K562 (cell line): ENCODE results near the gene CEP350. TPM values are rescaled to one million over a fixed set of nuclear protein-coding genes. Genes with fewer than 3 reads are reported as not detected.

ENCODE experiments used
- ARID3B ChIP-seq: fragments of 250-450 bp; sonication (Bioruptor Pico); IDR thresholded peaks from 2 replicates; pipeline ENCODE4 v1.4.0; 2020; ENCODE audit warnings: borderline replicate concordance
- BHLHE40 ChIP-seq: IDR thresholded peaks from 2 replicates; pipeline ENCODE4 v1.6.1; 2011; ENCODE audit warnings: low read length, improper control_type of control experiment
- BRF1 ChIP-seq: IDR thresholded peaks from 3 replicates; pipeline ENCODE4 v1.6.1; 2011; ENCODE audit warnings: borderline replicate concordance, mild to moderate bottlenecking; ENCODE audit not compliant: insufficient read length; ENCODE audit errors: extremely low read depth
- CBFA2T3 ChIP-seq: fragments of 450-650 bp; IDR thresholded peaks from 2 replicates; pipeline ENCODE4 v1.6.1; 2017
- CBX5 ChIP-seq: IDR thresholded peaks from 2 replicates; pipeline ENCODE4 v1.6.1; 2014; ENCODE audit warnings: low read depth, borderline replicate concordance
- ETS1 ChIP-seq: conservative IDR thresholded peaks from 2 replicates; pipeline ENCODE4 v1.6.1; 2011; ENCODE audit warnings: low read depth, mild to moderate bottlenecking, low read length; ENCODE audit not compliant: control insufficient read depth
- HEY1 ChIP-seq: fragments of 250-450 bp; sonication (Bioruptor Pico); IDR thresholded peaks from 2 replicates; pipeline ENCODE4 v1.5.0; 2020; ENCODE audit warnings: mild to moderate bottlenecking, moderate library complexity, borderline replicate concordance
- HNRNPH1 ChIP-seq: fragments of 200-400 bp; formaldehyde crosslinking; optimal IDR thresholded peaks from 2 replicates; pipeline ENCODE3; 2017; ENCODE audit warnings: low read depth, mild to moderate bottlenecking, low read length, moderate library complexity
- KLF1 ChIP-seq: fragments of 450-650 bp; IDR thresholded peaks from 2 replicates; pipeline ENCODE4 v1.6.1; 2016; ENCODE audit warnings: missing genetic modification characterization, missing compliant biosample characterization
- MCM5 ChIP-seq: fragments of 450-650 bp; IDR thresholded peaks from 2 replicates; pipeline ENCODE4 v1.6.1; 2016; ENCODE audit warnings: low read depth
- MEF2D ChIP-seq: conservative IDR thresholded peaks from 2 replicates; pipeline ENCODE4 v1.6.1; 2016; ENCODE audit warnings: low read depth, missing genetic modification characterization, missing compliant biosample characterization
- MTA2 ChIP-seq: fragments of 450-650 bp; IDR thresholded peaks from 2 replicates; pipeline ENCODE4 v1.6.1; 2016; ENCODE audit warnings: low read depth
- MXI1 ChIP-seq: IDR thresholded peaks from 2 replicates; pipeline ENCODE4 v1.6.1; 2011; ENCODE audit warnings: low read depth, mild to moderate bottlenecking, improper control_type of control experiment, low read length
- NEUROD1 ChIP-seq: fragments of 150-350 bp; IDR thresholded peaks from 2 replicates; pipeline ENCODE4 v1.6.1; 2014; ENCODE audit warnings: borderline replicate concordance, low read length, low read depth; ENCODE audit not compliant: partially characterized antibody
- RCOR1 ChIP-seq, 2 experiments: IDR thresholded peaks; 2 replicates each; pipeline ENCODE4 v1.6.1; 2012; ENCODE audit warnings: low read depth in 2 of 2, low read length in 2 of 2, borderline replicate concordance in 1 of 2, improper control_type of control experiment in 1 of 2
- RFX7 ChIP-seq: fragments of 250-450 bp; sonication (Bioruptor Pico); IDR thresholded peaks from 2 replicates; pipeline ENCODE4 v1.5.1; 2021; ENCODE audit warnings: mild to moderate bottlenecking
- SAP30 ChIP-seq: fragments of 200-600 bp; sonication (generic); IDR thresholded peaks from 2 replicates; pipeline ENCODE4 v1.6.1; 2012; ENCODE audit warnings: borderline replicate concordance, low read depth, mild to moderate bottlenecking, moderate library complexity, low read length, control low read depth, inconsistent platforms; ENCODE audit not compliant: insufficient read depth, poor library complexity, severe bottlenecking
- SMAD4 ChIP-seq: fragments of 250-450 bp; sonication (Bioruptor Pico); conservative IDR thresholded peaks from 2 replicates; pipeline ENCODE4 v1.8.0; 2021; ENCODE audit warnings: inconsistent platforms, mild to moderate bottlenecking, moderate library complexity
- SOX6 ChIP-seq: fragments of 450-650 bp; IDR thresholded peaks from 2 replicates; pipeline ENCODE4 v1.6.1; 2014; ENCODE audit warnings: mild to moderate bottlenecking
- SRSF7 ChIP-seq: fragments of 200-400 bp; formaldehyde crosslinking; optimal IDR thresholded peaks from 2 replicates; pipeline ENCODE3; 2017; ENCODE audit warnings: mild to moderate bottlenecking, low read depth, low read length
- TAF15 ChIP-seq: fragments of 200-400 bp; formaldehyde crosslinking; IDR thresholded peaks from 2 replicates; pipeline ENCODE4 v1.6.1; 2017; ENCODE audit warnings: mild to moderate bottlenecking, low read depth, low read length, moderate library complexity
- USF1 ChIP-seq: sonication (generic); formaldehyde crosslinking; IDR thresholded peaks from 2 replicates; pipeline ENCODE4 v1.9.0; 2022; ENCODE audit warnings: mild to moderate bottlenecking, missing genetic modification reagents
- ZBTB1 ChIP-seq: sonication (generic); formaldehyde crosslinking; IDR thresholded peaks from 2 replicates; pipeline ENCODE4 v1.8.1; 2023; ENCODE audit warnings: missing genetic modification reagents, low read depth, mild to moderate bottlenecking, borderline replicate concordance
- ZNF511 ChIP-seq: sonication (generic); formaldehyde crosslinking; IDR thresholded peaks from 2 replicates; pipeline ENCODE4 v1.8.0; 2022; ENCODE audit warnings: mild to moderate bottlenecking, missing genetic modification reagents
- polyA plus RNA-seq, 8 experiments: library from polyadenylated mRNA; depleted of rRNA in 4 of 8; stranded (reverse) in 5 of 8; unstranded in 3 of 8; fragments of >200 nt; fragmentation: Nextera tagmentation in 2 of 8; fragmentation: Illumina TruSeq in 1 of 8; extraction: Ambion mirVana in 2 of 8; extraction: Trizol in 1 of 8; gene quantifications; 2 replicates each; pipeline versions ENCODE4 v1.2.1 to v1.2.3, GENCODE V29; 2011 to 2014; ENCODE audit warnings: inconsistent platforms in 1 of 8, missing spikeins in 1 of 8
- total RNA-seq, 7 experiments: library from RNA; depleted of rRNA in 6 of 7; stranded (reverse); fragments of >200 nt in 6 of 7; fragmentation: Illumina TruSeq in 2 of 7; extraction: Trizol in 2 of 7; gene quantifications; 2 replicates each; pipeline versions ENCODE4 v1.2.1 to v1.2.3, GENCODE V29; 2011 to 2021; ENCODE audit warnings: low replicate concordance in 1 of 7

Gene CEP350
- total and polyA plus RNA-seq, 9 of the 15 experiments (the other 6 are each of a cell fraction or from before 2014, with no cell fraction given): 8.3 to 64.3 (median 28.0) TPM

- TF ChIP-seq MEF2D (no peak), USF1 (CRISPR knock-in tag) (peak; percentile 73), BRF1 (no peak), SRSF7 (no peak), HNRNPH1 (no peak), CBX5 (no peak), ZNF511 (CRISPR knock-in tag) (no peak), KLF1 (tag) (no peak), BHLHE40 (peak; percentile 99), SAP30 (no peak), HEY1 (CRISPR knock-in tag) (0 out of 2 replicates have a peak, but pooled peaks have one; percentile 67), ETS1 (no peak), NEUROD1 (no peak), RCOR1 (IDR thresholded peaks at IDR 0.05; ENCODE audit: borderline replicate concordance in 1 of 2, low read depth in 2 of 2, low read length in 2 of 2) (peak in 1 of 2 experiments; percentile 94; a peak in 2 of 4 replicates), RFX7 (no peak), ARID3B (CRISPR knock-in tag) (no peak), ZBTB1 (CRISPR knock-in tag) (no peak), SMAD4 (CRISPR knock-in tag) (peak; percentile 97), TAF15 (no peak), SOX6 (peak; percentile 99), MTA2 (peak; percentile 49; the same call in 1 of the 2 replicates), MCM5 (no peak), CBFA2T3 (peak; percentile 88), MXI1 (no peak)
Measured at GRCh38 chr1:180116964-180117763, 162.6 kb downstream of the CEP350 start (continued).
